GM19452 (cell line): ENCODE results near the gene MESP1.

Source experiments
- ATAC-seq: cut with Tn5 transposase; IDR thresholded peaks from one replicate; pipeline ENCODE4 v1.9.1; 2021; ENCODE audit not compliant: unreplicated experiment

Gene MESP1

GRCh38 chr15:89732451-89733172 is 18.4 kb downstream of the MESP1 start:
- ATAC-seq: no peak

- no peak for ATAC-seq
These were observed 19.8 kb downstream of the MESP1 start for GRCh38 chr15:89731275-89731674.

GRCh38 chr15:89728254-89728653 is 22.8 kb downstream of the MESP1 start:
- ATAC-seq: no peak

- no peak for ATAC-seq
These were observed 26.0 kb downstream of the MESP1 start for GRCh38 chr15:89725064-89725463.

- ATAC-seq: no peak
These were observed 26.4 kb downstream of the MESP1 start for GRCh38 chr15:89724621-89725020.

- ATAC-seq: no peak
These were observed 28.0 kb downstream of the MESP1 start for GRCh38 chr15:89723031-89723430.

GRCh38 chr15:89714775-89715174 is 36.3 kb downstream of the MESP1 start:
- no peak for ATAC-seq

- ATAC-seq: no peak
These were observed 43.5 kb downstream of the MESP1 start for GRCh38 chr15:89707577-89707976.

- no peak for ATAC-seq
These were observed 46.6 kb downstream of the MESP1 start for GRCh38 chr15:89704411-89704810.
